GM18502 (cell line): Measurements from ENCODE around the gene GOLGA8B.
"Not testable (repeated sequence)": the region's sequence is repeated elsewhere in the genome, so short reads cannot be mapped to it uniquely, and the experiment has no call there.

Experiments
- ATAC-seq: cut with Tn5 transposase; IDR thresholded peaks from one replicate; pipeline ENCODE4 v1.9.1; 2021; ENCODE audit warnings: mild to moderate bottlenecking; ENCODE audit not compliant: unreplicated experiment, poor library complexity

The GOLGA8B gene

GRCh38 chr15:34600923-34601322, 17.5 kb upstream of the GOLGA8B start:
- ATAC-seq = no peak

DNA sequence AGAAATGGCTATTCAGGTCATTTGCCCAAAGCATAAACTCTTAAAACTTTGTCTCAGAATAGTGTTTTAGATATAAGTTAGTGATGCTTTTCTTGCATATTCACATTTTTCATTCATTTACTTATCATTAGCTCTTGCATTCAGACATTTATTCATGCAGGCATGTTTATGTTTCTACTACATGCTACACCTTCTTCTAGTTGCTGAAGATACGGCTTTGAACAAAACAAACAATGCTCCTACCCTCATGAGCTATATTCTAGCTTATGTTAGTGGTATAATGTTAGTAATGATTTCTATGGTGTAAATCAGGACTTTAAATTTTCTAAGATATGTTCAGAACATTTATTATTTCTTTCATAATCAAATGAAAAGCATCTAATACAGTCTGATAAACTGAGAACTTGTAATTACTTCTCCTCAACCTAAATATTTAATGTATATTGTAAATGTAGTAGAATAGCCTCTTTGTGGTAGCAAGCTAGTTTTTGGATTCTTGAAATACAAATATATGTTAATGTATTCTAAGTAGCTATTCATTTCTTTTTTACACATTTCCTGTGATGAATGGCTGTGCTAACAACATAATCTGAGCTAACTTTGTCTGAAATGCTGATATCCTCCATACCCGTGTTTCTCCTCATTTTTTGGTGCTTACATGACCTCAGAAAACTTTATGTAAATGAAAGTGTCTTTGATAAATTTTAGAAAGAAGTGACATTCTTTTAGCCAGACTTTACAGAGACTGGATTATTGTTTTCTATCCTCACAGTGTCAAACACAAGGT, 15.5 kb upstream of the GOLGA8B start:
- no peak for ATAC-seq

GRCh38 chr15:34597316-34597715, 13.9 kb upstream of the GOLGA8B start:
- no peak for ATAC-seq

DNA sequence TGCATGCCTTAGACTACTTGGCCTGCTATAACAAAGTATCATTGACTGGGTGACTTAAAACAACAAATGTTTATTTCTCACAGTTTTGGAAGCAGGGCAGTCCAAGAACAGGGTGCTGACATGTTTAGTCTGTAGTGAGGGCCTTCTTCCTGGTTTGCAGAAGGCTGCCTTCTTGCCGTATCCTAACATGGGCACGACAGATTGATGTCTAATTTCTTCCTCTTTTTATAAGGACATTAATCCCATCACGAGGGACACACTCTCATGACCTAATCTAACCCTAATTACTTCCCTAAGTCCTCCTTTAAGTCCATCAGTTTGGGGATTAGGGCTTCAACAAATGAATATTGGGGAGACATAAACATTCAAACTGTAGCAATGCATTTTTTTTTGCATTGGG, 10.9 kb upstream of the GOLGA8B start:
- ATAC-seq = no peak

- no peak for ATAC-seq
Observed at GRCh38 chr15:34591306-34591705, 7.9 kb upstream of the GOLGA8B start.

GRCh38 chr15:34588046-34588674, 4.7 kb upstream of the GOLGA8B start:
- ATAC-seq = peak; percentile 41

DNA sequence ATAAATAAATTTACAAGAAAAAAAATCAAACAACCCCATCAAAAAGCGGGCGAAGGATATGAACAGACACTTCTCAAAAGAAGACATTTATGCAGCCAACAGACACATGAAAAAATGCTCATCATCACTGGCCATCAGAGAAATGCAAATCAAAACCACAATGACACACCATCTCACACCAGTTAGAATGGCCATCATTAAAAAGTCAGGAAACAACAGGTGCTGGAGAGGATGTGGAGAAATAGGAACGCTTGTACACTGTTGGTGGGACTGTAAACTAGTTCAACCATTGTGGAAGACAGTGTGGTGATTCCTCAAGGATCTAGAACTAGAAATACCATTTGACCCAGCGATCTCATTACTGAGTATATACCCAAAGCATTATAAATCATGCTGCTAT, 2.5 kb upstream of the GOLGA8B start:
- ATAC-seq = not testable (repeated sequence)

GRCh38 chr15:34584996-34585395, 1.5 kb upstream of the GOLGA8B start:
- no peak for ATAC-seq

DNA sequence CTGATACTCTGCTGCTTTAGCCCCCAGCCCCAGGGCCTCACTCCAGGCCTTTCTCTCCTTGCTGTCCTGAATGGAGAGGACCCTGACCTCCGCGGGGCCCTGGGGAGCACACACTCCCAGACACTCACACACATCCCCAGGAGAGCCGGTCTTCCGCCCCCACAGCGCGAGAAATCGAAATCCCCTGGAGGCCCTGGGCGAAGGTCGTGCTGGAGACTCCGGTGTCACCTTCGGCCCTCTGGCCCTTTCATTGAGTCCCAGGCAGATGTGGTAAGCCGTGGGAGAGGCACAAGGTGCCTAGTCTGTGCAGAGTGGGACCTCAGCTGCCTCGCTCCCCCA, 848 bp upstream of the GOLGA8B start:
- ATAC-seq = no peak

DNA sequence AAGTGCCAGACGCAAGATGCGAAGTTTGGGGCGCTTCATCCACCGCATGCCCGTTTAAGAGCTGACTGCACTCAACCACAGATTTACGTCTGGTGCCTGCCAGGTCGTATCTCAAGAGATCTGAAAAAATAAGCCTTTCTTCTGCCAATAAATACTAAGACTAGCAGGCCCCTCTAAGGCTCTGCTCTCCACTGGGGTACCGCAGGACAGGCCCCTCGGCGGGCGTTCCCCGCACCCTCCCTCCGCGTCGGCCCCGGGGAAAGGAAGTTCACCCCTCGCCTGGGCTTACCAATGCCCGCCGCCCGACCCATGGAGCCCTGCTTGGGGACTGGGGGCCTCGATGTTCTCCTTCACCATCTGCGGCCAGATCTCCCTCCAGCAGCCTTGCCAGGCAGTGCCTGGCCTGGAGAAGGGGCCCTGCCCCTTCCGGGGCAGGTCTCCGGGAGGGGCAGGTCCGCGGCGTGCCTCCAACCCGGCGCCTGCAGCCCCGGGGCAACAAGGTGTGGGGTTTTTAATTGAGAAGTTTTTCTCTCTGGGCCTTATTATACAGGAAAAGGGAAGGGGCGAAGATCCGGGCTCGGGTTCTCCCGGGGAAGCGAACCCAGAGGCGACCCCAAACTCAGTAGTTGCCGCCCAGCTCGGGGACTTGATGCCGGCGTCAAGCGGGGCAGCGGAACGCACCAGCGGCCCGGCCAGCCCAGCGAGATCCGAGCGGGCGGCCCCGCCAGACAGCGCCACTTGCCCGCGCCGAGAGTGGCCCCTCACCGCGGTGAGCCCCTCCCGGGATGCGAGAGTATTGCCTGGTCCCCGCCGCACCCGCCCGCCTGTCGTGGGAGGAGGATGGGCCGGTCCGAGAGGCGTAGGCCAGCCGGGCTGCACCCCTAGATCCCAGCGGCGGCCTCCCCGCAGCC, 735 bp downstream of the GOLGA8B start:
- peak; percentile 60 for ATAC-seq

GRCh38 chr15:34581687-34582460, 1.6 kb downstream of the GOLGA8B start:
- ATAC-seq = not testable (repeated sequence)

GRCh38 chr15:34581043-34581365, 2.4 kb downstream of the GOLGA8B start:
- ATAC-seq = no peak

DNA sequence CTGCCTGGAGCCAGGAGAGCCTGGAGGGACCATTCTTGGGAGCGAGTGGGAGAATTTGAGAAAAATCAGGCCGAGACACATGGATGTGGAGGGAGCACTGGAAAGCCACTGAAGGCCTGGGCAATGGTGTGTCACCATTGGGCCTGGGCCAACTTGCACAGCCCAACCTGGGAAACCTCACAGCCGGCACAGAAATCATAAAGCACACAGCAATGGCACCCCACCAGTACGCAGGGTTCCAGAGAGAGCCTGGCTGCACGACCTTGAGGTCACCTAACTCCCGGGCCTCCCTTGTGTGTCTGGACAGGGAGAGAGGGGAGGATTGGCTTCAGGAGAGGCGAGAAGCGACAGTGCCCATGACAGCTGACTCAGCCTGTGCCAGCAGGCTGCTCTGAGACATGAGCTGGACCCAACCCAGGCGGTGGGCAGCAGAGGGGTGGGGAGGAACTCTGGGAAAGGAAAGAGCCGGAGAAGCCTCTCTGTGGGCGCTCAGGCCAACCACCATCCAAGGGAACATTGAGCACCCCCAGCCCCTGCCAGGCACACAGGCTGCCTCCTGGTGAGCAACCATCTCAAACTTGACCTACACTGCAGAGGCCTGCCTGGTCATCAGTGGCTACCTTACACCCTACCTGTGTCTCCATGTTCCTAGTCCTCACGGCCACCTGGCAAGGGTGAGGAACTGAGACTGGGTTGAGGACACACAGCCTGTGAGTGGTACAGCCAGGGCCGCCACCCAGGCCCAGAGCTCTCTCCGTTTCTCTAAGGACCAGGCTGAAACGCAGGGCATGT, 3.0 kb downstream of the GOLGA8B start:
- ATAC-seq = not testable (repeated sequence)

GRCh38 chr15:34578283-34578674, 5.2 kb downstream of the GOLGA8B start:
- ATAC-seq = no peak

DNA sequence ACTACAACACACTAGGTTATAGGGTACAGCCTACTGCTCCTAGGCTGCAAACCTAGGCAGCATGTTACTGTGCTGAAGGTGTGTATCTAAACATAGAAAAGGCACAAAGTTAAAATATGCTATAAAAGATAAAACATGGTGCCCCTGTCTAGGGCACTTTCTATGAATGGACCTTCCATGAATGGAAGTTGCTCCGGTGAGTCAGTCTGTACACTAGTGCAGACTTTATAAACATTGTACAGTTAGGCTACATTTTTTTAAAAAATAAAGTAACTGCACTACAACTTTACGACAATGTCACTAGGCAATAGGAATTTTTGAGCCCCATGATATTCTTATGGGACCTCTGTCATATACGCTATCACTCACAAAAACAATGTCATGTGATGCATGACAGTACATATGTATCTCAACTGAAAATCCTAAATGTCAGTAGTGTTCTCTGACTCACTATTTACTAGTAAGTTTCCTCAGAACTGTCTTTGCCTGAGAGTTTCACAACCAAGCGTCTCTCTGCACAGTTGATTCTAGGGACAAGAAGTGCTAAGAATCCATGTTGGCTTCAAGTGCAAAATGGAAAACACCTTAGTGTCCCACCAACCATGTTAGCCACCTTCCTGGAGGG, 5.7 kb downstream of the GOLGA8B start:
- ATAC-seq = not testable (repeated sequence)

GRCh38 chr15:34575035-34575434, 8.4 kb downstream of the GOLGA8B start:
- not testable (repeated sequence) for ATAC-seq

GRCh38 chr15:34572921-34573320, 10.5 kb downstream of the GOLGA8B start:
- not testable (repeated sequence) for ATAC-seq

GRCh38 chr15:34572019-34572641, 11.3 kb downstream of the GOLGA8B start:
- not testable (repeated sequence) for ATAC-seq
